Lower leg skin (tissue), 3 donors: ENCODE results near the gene TBC1D20.

Source experiments
- POLR2A ChIP-seq, 2 donors: fragments of 450-650 bp; IDR thresholded peaks; one replicate each; pipeline ENCODE4 v1.6.1; 2016 to 2017; ENCODE audit warnings: antibody characterized with exemption in 2 of 2, mild to moderate bottlenecking in 1 of 2, moderate library complexity in 1 of 2
- TF ChIP-seq, protein P1 (sequence below), 3 donors: fragments of 450-650 bp; IDR thresholded peaks; one replicate each; pipeline ENCODE4 v1.5.1; 2016; ENCODE audit warnings: antibody characterized with exemption in 3 of 3, mild to moderate bottlenecking in 3 of 3, moderate library complexity in 2 of 3

GRCh38 chr20:420721-421574 lies 41.4 kb downstream of the TBC1D20 start:
- TF ChIP-seq POLR2A (IDR thresholded peaks at IDR 0.05): no peak
- TF ChIP-seq, protein P1, sequence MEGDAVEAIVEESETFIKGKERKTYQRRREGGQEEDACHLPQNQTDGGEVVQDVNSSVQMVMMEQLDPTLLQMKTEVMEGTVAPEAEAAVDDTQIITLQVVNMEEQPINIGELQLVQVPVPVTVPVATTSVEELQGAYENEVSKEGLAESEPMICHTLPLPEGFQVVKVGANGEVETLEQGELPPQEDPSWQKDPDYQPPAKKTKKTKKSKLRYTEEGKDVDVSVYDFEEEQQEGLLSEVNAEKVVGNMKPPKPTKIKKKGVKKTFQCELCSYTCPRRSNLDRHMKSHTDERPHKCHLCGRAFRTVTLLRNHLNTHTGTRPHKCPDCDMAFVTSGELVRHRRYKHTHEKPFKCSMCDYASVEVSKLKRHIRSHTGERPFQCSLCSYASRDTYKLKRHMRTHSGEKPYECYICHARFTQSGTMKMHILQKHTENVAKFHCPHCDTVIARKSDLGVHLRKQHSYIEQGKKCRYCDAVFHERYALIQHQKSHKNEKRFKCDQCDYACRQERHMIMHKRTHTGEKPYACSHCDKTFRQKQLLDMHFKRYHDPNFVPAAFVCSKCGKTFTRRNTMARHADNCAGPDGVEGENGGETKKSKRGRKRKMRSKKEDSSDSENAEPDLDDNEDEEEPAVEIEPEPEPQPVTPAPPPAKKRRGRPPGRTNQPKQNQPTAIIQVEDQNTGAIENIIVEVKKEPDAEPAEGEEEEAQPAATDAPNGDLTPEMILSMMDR (IDR thresholded peaks at IDR 0.05): no peak
